Inflammatory macrophage treated with lipopolysaccharide for 1 hour (primary cell): ENCODE results near the gene VPS72.
A peak's percentile ranks its signal among the peaks of the same experiment; 100 is the strongest.

Experiments
- DNase-seq, 2 donors: peaks; one replicate each; pipeline ENCODE4 v3.0.0-alpha.2; 2020 to 2022

Gene VPS72

DNA sequence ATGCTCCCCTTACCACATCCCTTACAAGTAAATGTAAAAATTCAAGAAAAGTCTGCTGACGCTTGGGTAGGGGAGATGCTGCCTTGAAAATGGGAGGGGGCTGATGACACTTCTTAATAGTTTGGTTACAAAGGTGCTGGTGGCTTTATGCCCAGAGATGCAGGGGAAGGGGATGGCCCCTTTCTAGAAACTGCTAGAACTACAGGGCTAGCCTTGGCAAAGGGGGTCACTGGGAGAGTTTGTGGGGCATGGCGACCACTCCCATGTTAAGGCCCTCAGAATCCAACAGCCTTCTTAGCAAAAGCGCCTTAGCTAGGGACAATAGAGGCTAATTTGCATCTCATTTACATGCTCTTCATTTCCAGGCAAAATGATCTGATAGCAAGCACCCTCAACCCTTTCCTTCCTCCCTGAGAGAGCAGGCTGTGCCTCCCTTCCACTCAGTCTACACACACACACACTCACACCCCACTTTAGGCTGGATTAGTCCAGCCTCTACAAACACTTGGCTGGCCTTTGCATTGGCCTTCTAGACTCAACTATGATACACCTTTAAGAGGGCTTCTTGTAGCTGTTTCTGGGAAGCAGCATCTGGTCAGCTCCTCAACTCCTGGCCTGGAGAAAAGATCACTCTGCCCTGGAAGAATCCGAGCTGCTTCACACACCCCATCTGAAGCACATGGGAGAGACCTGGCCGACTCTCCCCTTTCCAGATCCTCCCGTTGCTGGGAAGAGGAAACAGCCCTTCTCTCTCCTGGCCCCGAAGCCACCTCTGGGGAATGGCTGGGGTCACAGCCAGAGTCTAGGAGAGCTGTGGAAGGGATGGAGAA is 45.3 kb downstream of the VPS72 start:
- DNase-seq = no peak

DNA sequence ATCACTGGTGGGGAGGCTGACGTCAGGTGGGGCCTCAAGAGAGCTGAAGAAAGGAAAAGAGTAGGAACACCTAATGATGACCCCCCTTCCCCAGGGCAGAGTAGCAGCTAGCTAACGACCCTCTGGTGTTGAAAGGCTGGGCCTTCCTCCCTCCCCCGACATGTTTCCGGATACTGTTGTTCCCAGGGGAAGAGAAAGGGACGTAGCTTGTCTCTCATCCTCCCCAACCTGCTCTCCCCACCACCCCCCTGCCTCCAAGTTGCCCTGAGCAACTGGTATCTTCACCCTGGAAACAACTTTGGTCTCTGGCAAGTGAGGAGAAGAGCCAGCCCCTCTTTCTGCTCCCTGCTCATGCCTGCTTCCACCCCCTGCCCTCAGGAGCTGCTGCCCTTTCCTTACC is 46.0 kb downstream of the VPS72 start:
- no peak for DNase-seq

DNA sequence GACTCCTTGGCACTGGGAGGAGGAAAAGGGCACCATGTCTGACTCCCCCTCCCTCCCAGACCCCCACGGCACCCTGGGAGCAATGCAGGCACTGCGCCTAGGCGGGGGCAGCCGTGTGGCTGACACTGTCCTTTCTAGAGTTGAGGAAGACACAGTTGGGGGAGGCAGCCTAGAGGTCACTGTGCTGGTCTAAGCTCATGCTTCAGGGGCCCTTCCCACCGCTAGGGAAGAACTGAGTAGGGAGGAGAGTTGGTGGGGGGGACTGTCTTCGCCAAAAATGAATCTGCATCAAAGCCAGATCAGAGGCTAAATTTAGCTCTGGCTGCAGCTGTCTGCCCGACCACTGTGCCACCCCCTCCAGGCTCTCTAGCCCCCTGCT is 47.0 kb downstream of the VPS72 start:
- no peak for DNase-seq

DNA sequence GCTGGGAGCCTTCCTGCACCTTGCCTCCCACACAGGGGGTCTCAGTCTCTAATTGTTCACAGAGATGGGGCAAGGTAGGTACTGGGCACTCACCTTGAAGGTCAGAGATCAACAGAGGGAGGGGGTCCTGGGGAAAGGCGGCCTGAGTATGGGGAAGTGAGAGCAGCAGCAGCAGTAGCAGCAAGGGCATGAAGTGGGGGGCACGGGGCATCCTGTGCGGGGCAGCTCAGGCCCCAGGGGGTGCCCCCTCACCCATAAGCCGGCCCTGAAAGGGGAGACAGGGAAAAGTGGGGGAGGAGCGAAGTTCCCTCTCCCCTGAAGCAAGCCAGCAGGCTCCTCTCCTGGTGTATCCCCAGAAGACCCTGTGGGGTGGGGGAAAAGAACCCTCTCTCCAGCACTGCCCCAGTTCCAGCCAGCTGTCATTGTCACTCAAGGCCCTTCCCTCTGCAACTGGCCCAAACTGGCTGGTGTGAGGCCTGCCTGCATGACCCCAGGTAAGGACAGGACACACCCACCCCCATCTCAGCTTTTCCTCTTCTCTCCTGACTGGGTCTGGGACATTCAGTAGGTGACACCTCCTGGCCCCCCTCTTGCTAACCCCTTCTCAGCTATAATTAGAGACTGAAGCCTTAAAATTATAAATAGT is 47.5 kb downstream of the VPS72 start:
- DNase-seq = no peak

- no peak for DNase-seq
Observed at GRCh38 chr1:151137789-151138188, 52.2 kb downstream of the VPS72 start.

- no peak for DNase-seq
Observed at GRCh38 chr1:151135433-151136385, 54.3 kb downstream of the VPS72 start.

- DNase-seq = no peak
Observed at GRCh38 chr1:151134991-151135390, 55.0 kb downstream of the VPS72 start.

DNA sequence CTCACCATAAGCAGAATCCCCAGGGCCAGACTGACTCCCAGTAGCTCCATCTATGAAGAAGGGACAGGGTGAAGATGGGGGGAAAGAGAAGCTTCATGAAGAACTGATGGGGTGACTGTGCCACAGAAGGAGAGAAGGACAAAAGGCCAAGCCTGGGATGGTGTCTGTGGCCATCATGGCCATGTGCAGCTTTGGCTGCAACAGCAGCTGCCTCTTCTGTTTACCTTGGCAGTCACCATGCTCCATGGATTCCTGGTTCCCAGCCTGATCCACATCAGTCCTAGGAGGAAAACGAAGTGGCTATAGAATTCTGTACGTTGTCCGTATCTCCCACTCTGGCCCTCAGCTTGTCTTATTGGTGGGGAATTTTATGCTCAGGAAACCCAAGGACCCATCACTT is 55.6 kb downstream of the VPS72 start:
- DNase-seq = no peak

DNA sequence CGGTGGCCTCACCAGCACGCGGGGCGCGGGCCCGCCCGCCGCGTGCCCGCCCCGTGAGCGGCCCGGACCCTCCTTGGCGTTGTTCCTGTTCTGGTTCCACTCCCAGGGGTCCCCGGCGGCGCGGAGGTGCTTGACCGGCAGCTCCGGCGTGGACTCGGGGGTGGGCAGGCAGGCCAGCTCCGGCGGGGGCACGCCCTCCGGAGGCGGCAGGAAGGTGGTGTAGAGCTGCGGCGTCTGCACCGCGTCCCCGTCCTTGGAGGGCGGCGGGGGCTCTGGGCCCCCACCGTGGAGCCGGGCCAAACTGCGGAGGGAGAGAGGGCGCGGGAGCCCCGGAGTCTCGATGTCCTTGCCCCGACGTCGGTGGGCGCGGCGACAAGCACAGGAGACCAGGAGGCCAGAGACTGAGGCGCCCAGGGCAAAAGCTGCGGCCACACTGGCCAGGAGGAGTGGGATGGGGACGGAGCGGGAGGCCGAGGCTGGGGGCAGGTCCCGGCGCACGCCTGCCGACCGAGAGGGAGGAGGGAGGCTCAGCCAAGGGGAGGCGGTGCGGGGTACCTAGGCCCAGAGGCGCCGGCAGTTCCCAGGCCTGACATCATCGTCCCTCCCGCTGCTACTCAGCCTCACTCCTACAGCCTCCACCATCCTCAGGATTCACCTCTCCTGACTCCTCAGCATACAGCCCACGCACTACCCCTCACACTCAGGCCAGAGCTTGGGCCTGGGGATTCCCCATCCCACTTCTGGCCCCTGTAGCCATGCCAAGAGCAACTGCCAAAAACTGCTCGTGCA is 56.8 kb downstream of the VPS72 start:
- DNase-seq = no peak

GRCh38 chr1:151132335-151133017 is 57.5 kb downstream of the VPS72 start:
- DNase-seq = no peak

- DNase-seq = no peak
Observed at GRCh38 chr1:151131701-151132334, 58.2 kb downstream of the VPS72 start.

DNA sequence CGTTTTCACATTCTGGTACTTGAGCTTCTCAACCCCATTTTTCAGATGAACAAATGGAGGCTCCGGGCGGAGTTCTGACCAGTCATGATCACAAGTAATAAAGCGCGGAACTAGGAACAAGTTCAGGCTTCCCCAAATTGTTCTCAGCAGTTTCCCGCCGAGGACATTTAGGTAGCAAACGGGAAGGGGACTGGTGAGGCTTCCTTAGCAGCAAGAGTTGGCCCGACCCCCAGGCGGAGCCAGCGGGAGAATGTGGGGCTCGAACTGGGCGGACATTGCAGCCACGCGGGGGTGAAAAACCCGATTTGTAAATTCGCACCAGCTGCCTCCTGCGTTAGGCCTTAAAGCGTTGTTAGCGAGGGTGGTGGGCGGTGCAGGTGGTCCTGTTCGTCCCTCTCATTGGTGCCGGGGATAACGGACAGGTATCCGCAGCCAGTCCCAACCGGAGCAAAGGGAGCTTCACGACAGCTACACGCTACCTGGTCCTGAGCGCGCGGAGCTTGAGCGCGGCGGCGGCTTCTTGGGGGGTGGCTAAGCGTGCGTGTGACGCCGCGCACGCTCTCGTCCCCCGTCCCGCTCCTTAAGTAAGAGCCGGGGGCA is 58.9 kb downstream of the VPS72 start:
- peak; percentile 57 to 58 for DNase-seq

GRCh38 chr1:151128800-151129199 is 61.2 kb downstream of the VPS72 start:
- DNase-seq = no peak
